T-helper 2 cell treated with Interferon-gamma antibody and Interleukin-4, amounts not matched to agents 100 ng/mL and 5 ng/mL, for 36 hours (primary cell): ENCODE measurements around the gene KCNJ6. TPM values are rescaled to one million over a fixed set of nuclear protein-coding genes. Genes with fewer than 3 reads are reported as not detected.
"Not testable (repeated sequence)": the region's sequence is repeated elsewhere in the genome, so short reads cannot be mapped to it uniquely, and the experiment has no call there.

Experiments
- intact Hi-C: fragments of 100-400 bp; cut with micrococcal nuclease; formaldehyde crosslinking; loops from one replicate; pipeline ENCODE4 v1.15.1; 2023
- total RNA-seq: library from RNA; stranded (reverse); gene quantifications from 2 replicates; pipeline ENCODE4 v1.2.3, GENCODE V29; 2022

Gene KCNJ6
- total RNA-seq, 1 donor from 2014 or later: not detected

DNA sequence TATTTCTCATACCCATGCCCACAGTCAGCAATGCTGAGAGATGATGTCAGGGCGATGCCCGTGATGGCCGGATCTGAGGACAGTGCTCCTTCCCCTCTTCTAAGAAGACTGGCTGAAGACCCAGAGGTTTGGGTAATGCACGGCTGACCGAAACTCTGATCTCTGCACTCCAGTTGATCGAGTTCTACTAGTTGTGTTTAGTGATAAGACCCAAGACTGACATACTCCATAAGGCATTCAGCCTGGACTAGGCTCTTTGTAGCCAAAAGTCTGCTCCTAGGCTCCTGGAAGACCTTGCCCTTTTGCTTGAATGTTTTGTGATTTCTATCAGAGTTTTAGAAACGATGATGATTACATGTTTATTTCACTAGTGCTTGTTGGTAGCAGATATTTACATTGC, 298.2 kb downstream of the KCNJ6 start:
- intact Hi-C loops: no loop called here

- intact Hi-C loops: no loop called here
Measured at GRCh38 chr21:37615962-37616361, 300.3 kb downstream of the KCNJ6 start.

- intact Hi-C loops: no loop called here
Measured at GRCh38 chr21:37614351-37614875, 301.8 kb downstream of the KCNJ6 start.

DNA sequence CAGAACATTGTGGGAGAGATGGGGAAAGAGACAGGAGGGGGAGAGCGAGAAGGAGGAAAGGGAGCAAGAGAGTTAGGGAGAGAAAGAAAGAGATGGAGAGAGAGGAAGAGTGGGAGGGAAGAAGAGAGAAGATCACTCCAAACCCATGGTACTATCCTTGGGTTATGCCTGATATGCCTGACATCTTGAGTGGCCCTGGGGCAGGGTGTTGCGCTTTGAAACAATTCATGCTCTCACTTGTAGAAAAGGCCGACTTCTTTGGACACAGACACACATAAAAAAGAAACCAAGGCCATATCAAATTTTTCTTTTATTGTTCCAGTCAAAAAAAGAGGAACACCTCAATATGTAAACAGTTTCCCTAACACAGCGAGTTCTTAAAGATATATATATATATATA, 309.2 kb downstream of the KCNJ6 start:
- intact Hi-C loops: no loop called here

GRCh38 chr21:37606549-37606948, 309.7 kb downstream of the KCNJ6 start:
- intact Hi-C loops: no loop called here

GRCh38 chr21:37605006-37605405, 311.3 kb downstream of the KCNJ6 start:
- intact Hi-C loops: no loop called here

DNA sequence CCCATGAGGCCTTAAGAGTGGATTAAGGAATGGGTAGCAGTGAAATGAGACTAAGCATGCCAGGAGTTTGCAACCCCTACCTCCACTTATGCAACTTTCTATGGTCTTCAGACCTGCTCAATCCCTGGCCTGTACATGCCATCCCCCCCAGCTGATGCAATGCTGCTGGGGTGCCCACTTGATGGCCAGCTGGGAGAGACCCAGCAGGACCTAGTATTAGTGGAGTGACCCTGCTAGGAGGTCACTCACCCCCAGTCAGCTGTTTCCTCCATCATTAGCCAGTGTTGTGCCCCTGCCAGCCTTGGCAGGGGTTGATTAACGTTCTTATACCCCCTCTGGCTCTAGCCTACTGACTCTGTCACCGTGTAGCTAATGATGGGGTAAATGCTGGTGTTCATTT, 313.1 kb downstream of the KCNJ6 start:
- intact Hi-C loops: no loop called here

DNA sequence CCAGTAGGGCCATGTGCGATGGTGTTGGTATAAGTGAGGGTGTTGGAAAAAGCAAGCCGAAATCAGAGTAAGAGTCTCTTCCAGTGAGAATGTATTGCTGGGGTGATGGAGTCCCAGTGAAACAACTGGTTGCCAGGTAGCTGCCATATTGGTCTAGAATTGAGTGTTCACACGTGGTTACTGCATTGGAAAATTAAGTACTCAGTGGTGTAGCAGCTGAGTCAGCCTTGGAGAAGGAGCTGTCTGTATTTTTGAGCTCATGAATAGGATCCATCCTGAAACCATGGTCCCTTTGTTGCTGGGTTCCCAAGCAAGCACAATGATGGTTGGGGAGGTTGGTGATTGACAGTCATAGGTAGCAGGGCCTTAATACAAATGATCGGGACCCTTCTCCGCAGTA, 314.3 kb downstream of the KCNJ6 start:
- intact Hi-C loops: no loop called here

- intact Hi-C loops: no loop called here
Measured at GRCh38 chr21:37601027-37601426, 315.2 kb downstream of the KCNJ6 start.

DNA sequence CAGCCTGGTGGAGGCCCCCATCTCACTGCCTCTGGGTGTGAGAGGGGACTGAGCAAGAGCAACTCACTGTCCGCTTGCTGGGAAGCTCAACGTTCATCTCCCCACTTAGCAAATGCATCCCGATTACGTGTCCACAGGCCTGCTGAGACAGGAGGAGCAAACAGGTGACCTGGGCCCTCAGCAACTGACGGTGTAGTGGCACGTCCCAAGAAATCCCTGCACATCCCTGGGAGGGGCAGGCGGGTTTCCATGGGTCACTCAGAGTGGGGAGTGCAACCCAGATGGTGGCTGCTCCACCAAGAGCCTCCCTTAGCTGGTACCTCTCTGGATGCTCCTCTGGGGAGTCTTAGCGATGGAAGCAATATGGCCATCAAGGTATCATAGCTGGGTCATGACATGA, 320.3 kb downstream of the KCNJ6 start:
- intact Hi-C loops: no loop called here

DNA sequence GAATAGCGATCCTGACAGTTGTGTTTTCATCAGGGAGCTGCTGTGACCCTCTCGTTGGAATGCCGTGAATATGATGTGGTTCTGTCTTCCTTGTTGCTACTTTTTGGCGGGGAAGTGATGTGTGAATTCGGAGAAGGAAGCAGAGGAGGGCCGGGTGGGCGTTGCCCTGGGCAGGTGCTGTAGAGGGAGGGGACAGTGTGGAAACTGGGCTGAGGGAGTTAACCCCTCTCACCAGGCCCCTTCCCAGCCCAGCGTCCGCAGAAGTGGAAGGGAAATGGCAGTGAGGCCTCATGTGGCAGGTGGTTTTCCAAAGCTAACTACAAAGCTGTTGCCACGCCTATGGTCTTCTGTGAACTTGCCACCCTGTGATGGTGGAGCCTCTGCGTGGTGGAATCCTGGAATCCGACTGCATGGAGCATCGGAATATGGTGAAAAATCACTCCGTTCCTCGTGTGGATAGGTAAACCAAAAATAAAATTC, 321.7 kb downstream of the KCNJ6 start:
- intact Hi-C loops: no loop called here

- intact Hi-C loops: no loop called here
Measured at GRCh38 chr21:37593740-37594471, 322.4 kb downstream of the KCNJ6 start.

DNA sequence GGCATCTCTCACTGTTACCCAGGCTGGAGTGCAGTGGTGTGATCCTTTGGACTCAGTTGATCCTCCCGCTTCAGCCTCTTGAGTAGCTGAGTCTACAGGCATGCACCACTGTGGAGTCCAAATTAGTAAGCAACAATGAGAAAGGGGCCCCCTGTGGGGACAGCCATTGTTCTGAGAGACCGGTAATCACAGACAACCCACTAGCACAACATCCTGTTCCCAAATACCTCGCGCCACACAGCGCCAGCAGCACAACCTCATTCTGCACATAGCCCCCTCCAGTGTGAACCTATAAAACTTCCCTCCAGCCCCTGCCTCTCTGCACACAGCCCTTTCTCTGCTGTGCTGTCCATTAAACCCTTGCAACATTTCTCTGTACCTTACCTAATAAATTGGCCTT, 323.2 kb downstream of the KCNJ6 start:
- intact Hi-C loops: no loop called here

DNA sequence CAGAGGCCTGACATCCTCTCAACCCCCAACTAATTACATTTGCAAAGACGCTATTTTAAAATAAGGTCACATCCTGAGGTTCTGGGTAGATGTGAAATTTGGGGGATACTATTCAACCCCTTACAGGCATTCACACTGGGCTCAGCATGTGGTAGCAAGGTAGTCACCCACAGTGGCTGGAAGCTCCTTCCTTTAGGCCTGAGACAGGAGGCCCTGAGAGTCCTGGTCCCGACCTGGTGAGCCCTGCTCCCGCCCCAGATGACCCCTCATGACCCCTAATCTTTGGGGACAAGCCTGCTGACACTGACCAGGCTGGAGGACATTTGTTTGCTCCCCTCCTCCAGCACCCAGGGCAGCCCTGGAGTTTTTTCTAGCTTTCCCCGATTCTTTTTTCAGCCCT, 323.8 kb downstream of the KCNJ6 start:
- intact Hi-C loops: no loop called here

- intact Hi-C loops: not testable (repeated sequence)
Measured at GRCh38 chr21:37591994-37592393, 324.3 kb downstream of the KCNJ6 start.

GRCh38 chr21:37590836-37591235, 325.4 kb downstream of the KCNJ6 start:
- intact Hi-C loops: not testable (repeated sequence)

GRCh38 chr21:37588644-37589043, 327.6 kb downstream of the KCNJ6 start:
- intact Hi-C loops: not testable (repeated sequence)

- intact Hi-C loops: no loop called here
Measured at GRCh38 chr21:37587635-37588177, 328.6 kb downstream of the KCNJ6 start.

GRCh38 chr21:37587203-37587602, 329.1 kb downstream of the KCNJ6 start:
- intact Hi-C loops: no loop called here

DNA sequence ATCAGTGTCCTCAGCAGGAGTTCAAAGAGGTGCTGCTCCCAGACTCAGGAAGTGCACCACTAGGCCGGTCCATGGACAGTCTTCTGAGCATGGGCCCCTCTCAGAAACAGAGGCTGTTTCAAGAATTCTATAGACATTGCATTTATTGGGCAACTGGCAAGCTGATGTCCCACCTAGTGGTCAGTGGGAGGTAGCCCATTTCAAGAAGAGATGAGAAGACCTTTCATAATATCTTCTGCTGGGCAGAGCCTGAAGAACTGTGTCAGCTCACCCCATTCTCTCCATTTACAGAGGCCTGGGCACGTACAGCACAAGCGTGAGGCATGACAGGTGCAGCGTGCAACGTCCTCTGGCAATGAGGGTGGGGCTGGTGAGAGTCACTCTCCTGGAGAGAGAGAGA, 333.7 kb downstream of the KCNJ6 start:
- intact Hi-C loops: loop anchor here (5.0 kb wide), 1 partner anchor 415 kb away; no protein-coding TSS in a partner anchor

GRCh38 chr21:37580666-37581065, 335.6 kb downstream of the KCNJ6 start:
- intact Hi-C loops: loop anchor here (5.0 kb wide), 1 partner anchor 413 kb away; no protein-coding TSS in a partner anchor

DNA sequence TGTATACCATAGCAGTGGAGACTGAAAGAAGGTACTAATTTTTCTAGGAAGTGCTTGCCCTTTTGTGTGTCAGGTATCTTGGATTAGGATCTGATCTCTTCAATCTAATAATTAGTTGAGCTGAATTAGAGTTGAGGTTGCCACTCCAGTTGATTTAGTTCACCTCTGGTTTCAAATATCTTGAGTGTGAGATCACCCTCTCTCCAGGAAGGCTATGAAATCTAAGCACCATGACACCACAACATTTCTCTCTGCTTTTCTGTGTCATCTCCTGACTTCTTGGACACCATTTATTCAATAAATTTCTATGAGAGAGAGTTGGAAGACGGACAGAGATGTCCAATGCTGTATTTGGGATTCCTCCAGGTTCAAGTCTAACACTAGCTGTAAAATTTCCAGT, 336.9 kb downstream of the KCNJ6 start:
- intact Hi-C loops: no loop called here
